ENCODE measurements around the gene ALG1.
A peak's percentile ranks its signal among the peaks of the same experiment; 100 is the strongest.
"Not testable (repeated sequence)": the region's sequence is repeated elsewhere in the genome, so short reads cannot be mapped to it uniquely, and the experiment has no call there.

ALG1 gene

GRCh38 chr16:5103296-5104032 is 31.8 kb downstream of the ALG1 start:
- DNase-seq, result not testable (repeated sequence)

- DNase-seq, result not testable (repeated sequence)
These were observed 33.4 kb downstream of the ALG1 start for GRCh38 chr16:5105039-5105438.

- no peak for DNase-seq
These were observed 37.0 kb downstream of the ALG1 start for GRCh38 chr16:5108505-5109158.

GRCh38 chr16:5110933-5111332 is 39.3 kb downstream of the ALG1 start:
- DNase-seq, result not testable (repeated sequence)

- DNase-seq, result not testable (repeated sequence)
These were observed 45.2 kb downstream of the ALG1 start for GRCh38 chr16:5116780-5117295.

- DNase-seq, result peak; percentile 15
These were observed 45.9 kb downstream of the ALG1 start for GRCh38 chr16:5117300-5118087.

GRCh38 chr16:5131467-5132004 is 59.9 kb downstream of the ALG1 start:
- not testable (repeated sequence) for DNase-seq

GRCh38 chr16:5132915-5133600 is 61.4 kb downstream of the ALG1 start:
- not testable (repeated sequence) for DNase-seq

- DNase-seq, result not testable (repeated sequence)
These were observed 63.3 kb downstream of the ALG1 start for GRCh38 chr16:5134739-5135452.

Data from effector CD4-positive, alpha-beta T cell (primary cell).